HG03469 (cell line): ENCODE results near the gene AHNAK.
"Not testable (repeated sequence)": the region's sequence is repeated elsewhere in the genome, so short reads cannot be mapped to it uniquely, and the experiment has no call there.

ENCODE experiments used
- ATAC-seq: cut with Tn5 transposase; IDR thresholded peaks from one replicate; pipeline ENCODE4 v1.9.1; 2021; ENCODE audit warnings: mild to moderate bottlenecking, moderate library complexity, moderate number of reproducible peaks; ENCODE audit not compliant: unreplicated experiment

The AHNAK gene

DNA sequence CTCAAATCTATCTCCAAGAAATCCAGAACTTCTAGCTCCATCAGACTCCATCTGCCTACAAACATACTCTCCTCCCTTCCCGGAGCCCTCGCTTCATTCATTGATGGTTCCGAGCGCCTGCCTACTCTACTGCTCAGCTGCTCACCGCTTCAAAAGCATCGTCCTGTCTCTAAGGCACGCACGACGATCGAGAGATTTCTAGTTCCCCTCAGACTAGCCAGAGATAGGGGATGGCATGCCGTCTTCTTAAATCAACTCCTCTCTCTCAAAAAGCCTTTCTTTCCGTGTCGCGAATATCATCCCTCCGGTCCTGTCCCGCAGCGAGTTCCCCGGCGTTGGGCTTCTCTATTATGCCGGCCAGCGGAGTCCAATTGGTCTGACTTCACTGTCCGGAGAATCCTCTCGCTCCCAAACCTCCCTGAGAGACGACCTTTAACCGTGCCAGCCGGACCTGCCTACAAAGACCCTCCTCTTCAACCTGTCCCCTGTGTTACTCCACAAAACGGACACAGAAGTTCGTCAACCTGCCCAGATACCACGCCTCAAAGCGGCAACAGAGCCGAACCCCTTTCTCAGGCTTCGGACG is 26.5 kb upstream of the AHNAK start:
- no peak for ATAC-seq

- ATAC-seq, result no peak
These were observed 25.8 kb upstream of the AHNAK start for GRCh38 chr11:62572431-62572830.

GRCh38 chr11:62571493-62571892 is 24.9 kb upstream of the AHNAK start:
- not testable (repeated sequence) for ATAC-seq

DNA sequence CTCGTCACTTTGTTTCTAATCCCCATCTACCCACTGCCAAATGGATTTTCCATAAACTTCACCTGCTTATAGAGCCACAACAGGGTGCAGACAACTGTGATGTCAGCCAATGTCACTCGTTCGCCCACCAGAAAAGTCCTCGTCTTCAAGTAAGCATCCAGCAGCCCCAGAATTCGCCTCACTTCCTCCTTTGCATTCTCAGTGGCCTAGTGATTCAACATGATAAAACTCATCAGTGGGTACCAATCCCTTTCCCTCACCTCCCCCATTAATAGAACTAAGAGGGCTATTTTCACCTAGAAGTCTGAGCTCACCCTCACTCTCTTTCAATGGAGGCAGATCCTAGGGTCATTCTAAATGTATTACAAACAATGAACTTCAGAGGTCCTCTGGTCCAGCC is 24.3 kb upstream of the AHNAK start:
- not testable (repeated sequence) for ATAC-seq

DNA sequence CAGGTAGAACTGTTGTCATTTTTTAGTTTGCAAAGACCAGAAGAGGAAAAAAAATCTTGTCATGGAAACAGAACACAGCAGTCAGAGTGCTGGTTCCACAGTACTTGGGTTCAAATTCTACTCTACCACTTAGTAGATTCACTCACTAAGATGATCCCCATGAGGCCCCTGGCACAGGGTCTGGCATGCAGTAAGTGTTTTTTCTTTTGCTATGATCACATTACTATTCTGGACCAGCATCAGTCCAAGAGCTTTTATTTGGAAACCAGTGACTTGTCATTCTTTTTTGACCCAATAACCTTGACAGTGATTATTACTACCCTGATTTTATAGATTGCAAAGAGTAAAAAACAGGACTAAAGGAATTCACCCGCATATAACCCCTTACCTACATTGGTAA is 23.0 kb upstream of the AHNAK start:
- no peak for ATAC-seq

GRCh38 chr11:62567018-62567633 is 20.5 kb upstream of the AHNAK start:
- no peak for ATAC-seq

DNA sequence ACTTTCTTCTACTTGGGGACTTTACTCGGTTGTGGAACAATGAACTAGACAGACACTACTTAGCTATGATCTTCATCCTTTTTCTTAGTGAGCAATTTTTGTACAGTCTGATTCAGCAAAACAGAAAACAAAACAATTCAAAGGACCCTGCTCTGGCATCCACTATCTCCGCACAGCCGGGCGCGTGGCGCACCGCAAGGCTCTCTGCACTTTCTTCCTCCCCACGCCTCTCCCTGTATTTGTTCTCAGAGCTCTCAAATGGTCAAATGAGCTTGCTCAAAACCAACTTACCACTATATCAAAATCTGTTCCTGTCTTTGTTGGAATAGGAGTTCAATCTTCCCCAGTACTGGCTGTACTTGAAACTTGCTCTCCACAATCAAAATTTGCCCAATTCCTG is 19.6 kb upstream of the AHNAK start:
- no peak for ATAC-seq

- ATAC-seq, result no peak
These were observed 18.6 kb upstream of the AHNAK start for GRCh38 chr11:62565100-62565802.

DNA sequence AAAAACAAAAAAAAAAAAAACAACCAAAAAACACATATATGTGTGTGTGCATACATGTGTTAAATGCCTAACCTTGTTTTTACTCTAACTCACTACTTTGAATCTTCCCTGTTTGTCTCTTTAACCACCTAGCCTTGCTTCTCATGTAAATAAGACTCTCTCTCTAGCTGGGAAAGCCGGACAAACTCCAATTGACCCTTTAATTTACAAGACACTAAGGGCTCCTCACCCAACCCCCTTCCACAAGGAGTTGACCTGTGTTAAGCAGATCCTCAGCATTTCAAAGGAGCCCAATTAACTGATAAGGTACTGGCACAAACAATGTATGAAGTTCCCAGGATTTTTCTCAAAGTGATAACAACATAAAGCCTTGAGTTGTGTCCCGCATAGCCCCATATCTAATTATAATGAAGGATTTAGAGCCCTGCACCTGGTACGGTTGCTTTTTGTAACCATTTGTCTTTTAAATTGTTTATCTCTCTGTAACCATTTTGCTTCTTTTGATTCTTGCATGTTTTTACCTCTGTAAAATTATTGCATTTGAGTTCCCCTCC is 15.1 kb upstream of the AHNAK start:
- ATAC-seq, result not testable (repeated sequence)

- ATAC-seq, result no peak
These were observed 14.0 kb upstream of the AHNAK start for GRCh38 chr11:62560566-62561103.

DNA sequence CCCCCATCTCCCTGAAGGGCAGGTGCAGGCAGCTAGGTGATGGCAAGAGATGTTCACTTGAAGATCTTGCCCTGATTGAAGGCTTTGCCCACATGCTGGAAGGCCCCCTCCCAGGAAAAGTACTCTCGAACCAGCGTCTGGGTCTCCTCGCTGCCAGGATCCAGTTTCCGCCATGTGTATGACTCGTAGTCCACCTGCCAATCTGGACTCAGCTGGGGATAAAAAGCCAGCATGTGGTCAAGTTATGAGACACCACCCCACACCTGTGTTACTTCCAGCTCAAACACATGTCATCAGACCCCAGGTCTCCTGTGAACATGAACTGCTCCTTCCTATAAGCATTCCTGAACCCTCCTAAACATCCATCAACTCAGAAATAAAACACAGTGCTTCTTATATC is 13.0 kb upstream of the AHNAK start:
- not testable (repeated sequence) for ATAC-seq

GRCh38 chr11:62559204-62559603 is 12.6 kb upstream of the AHNAK start:
- no peak for ATAC-seq

GRCh38 chr11:62558669-62559068 is 12.1 kb upstream of the AHNAK start:
- ATAC-seq, result no peak

DNA sequence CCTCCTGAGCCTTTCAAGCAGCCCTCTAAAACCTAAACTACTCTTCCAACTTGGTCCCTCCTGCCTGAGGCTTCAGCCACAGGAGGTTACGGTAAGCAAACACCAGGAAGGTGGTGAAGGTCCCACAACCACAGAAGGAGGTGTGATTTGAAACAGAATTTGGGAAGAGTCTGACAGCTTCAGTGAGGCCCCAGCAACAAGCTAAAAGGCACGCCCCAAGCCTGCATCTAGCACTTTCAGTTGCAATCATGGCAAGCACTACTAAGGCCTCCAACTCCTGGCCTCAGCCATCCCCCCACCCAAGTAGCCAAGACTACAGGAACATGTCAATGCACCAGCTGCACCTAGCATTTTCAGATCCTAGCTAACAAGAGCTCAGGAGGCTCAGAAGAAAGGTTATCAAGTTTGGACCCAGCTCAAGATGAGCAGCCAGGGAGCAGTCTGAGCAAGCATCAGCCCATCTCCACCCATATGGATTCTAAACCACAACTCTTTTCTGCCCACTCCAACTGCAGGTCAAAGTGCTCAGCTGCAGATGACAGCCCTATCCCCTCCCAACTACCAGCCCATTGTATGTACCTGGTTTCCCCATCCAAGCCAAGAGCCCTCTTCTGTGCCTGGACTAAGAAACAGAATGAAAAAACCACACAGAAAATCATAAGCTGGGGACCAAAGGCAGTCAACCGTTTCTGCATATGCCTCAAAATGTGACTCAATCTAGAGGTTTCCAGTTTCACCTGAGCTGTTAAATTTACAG is 10.4 kb upstream of the AHNAK start:
- no peak for ATAC-seq

DNA sequence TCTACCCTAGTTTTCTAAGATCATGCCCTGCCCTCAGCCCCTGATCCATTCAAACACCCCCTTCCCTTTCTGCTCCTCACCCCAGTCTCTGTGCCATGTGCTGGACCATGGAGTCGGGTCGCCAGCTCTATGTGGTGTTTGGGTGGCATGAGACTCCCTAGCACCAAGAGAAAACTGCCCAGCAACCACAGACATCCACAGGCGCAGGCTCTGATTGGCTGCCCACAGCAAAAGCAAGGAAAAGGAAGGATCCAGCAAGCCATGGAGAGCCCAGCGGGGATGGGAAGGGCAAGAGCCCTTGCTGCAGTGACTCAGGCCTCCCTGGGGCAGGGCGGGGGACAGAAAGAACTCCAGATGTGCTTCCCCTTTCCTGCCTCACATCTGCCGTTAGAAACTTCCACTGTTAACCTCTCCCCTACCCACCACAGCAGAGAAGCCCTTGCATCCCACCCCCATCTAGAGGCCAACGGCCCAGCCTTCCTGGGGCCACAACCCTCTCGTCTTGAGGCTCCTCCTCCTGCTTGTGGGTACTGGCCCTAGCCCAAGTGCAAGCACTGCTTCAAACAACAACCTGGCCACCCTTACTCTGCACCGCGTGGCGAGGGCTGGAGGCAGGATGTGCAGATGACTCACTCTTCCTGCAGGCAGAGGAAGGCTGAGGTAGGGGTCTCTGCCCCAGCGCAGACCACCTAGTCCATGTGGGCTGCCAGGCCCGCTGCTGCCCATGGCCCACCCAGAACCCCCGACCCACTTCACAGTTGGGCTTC is 9.7 kb upstream of the AHNAK start:
- ATAC-seq, result peak; percentile 27

DNA sequence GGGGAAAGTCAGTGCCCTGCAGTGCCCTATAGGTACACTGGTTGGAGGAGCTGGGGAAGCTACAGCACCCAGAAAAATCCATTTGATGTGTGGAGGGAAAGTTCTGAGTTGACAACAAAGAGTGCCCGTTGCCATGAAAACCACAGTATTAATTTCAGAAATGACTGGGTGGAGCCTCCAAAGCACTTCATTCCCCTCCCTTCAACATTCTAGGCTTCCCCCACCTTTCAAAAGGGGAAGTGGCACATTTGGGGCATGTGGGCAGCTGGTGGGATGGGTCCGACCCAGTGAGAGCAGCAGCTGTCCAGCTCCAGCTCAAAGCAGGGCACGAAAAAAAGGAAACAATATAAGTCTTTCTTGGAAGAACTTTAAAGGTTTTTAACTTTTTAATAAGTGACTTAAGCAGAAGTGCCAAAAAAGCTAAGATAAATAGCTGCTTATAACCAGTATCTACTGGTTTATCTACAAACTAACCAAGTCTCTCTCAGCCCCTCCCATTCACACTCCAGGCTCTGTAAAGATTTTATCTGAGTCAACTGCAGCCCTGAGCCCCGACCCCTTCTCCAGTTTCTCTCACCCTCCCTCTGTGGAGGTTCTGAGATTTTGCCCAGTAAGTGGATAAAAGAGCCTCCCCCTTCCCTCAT is 9.0 kb upstream of the AHNAK start:
- ATAC-seq, result no peak

- ATAC-seq, result no peak
These were observed 8.0 kb upstream of the AHNAK start for GRCh38 chr11:62554387-62555167.

DNA sequence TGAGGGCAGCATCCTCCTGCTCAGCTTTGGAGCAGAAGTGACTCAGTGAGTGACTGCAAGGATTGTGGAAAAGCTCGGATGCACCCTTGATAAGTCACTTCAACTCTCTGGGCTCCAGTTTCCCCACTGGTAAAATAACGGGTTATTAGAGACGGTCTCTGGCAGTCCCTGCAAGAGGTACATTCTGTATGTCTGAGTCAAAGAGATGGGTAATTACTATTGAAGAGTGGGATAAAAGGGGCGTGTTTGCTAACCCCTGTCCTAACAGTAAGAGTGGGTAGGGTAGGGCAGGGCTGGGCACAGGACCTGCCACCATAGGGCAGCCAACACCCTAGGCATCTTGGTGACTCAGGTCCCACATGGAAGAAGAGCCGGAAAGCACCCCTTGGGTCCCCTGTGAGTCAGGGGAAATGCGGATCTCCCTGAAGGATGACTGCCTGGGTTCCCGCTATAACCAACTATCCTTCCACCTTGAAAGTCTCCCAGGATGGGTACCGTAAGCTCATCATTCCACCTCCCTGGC is 7.3 kb upstream of the AHNAK start:
- no peak for ATAC-seq
